Activated CD4-positive, alpha-beta T cell treated with anti-CD3 and anti-CD28 coated beads for 36 hours (primary cell): ENCODE data around the gene MARK3. TPM values are rescaled to one million over a fixed set of nuclear protein-coding genes. Genes with fewer than 3 reads are reported as not detected.

Experiments used
- ATAC-seq: fragments of 200-7000 bp; cut with Tn5 transposase; one replicate; pipeline ENCODE4 v1.10.0; 2021; ENCODE audit warnings: mild to moderate bottlenecking, moderate library complexity
- CTCF ChIA-PET: fragments of 350-600 bp; sonication (Branson Sonifier 250); formaldehyde crosslinking; loops from one replicate; lab custom pipeline; 2021; ENCODE audit warnings: antibody characterized with exemption; lab: Charles Lee
- POLR2A ChIA-PET: fragments of 350-600 bp; sonication (Branson Sonifier 250); formaldehyde crosslinking; loops from one replicate; lab custom pipeline; 2021; ENCODE audit warnings: antibody characterized with exemption, inconsistent platforms; lab: Charles Lee
- DNase-seq: peaks from one replicate; pipeline ENCODE4 v3.0.0-alpha.2; 2020
- H3K27ac Mint-ChIP-seq: one replicate; pipeline ENCODE4 v1.8.0; 2021; ENCODE audit warnings: mixed read lengths
- H3K27me3 Mint-ChIP-seq: one replicate; pipeline ENCODE4 v1.8.0; 2021; ENCODE audit warnings: mixed read lengths
- H3K36me3 Mint-ChIP-seq: one replicate; pipeline ENCODE4 v1.8.0; 2021; ENCODE audit warnings: low read depth, mixed read lengths
- H3K4me1 Mint-ChIP-seq: one replicate; pipeline ENCODE4 v1.8.0; 2021; ENCODE audit warnings: mixed read lengths
- H3K4me3 Mint-ChIP-seq: one replicate; pipeline ENCODE4 v1.8.0; 2021; ENCODE audit warnings: mild to moderate bottlenecking, moderate library complexity, mixed read lengths
- H3K9me3 Mint-ChIP-seq: one replicate; pipeline ENCODE4 v1.8.0; 2021; ENCODE audit warnings: low read depth, mixed read lengths
- intact Hi-C, 2 experiments: fragments of 100-400 bp; cut with DNase I in 1 of 2; cut with micrococcal nuclease in 1 of 2; formaldehyde crosslinking; loops; one replicate each; pipeline versions ENCODE4 v1.14.2 to v1.15.1; 2022 to 2024; cut with DNase I, micrococcal nuclease
- total RNA-seq, 2 experiments: library from RNA; stranded (reverse); gene quantifications; one replicate each; pipeline ENCODE4 v1.2.3, GENCODE V29; 2021

Gene MARK3
- total RNA-seq, 2 experiments from 2014 or later: 57.3 to 64.9 TPM

- Mint-ChIP-seq H3K36me3 (no peaks in the 10 kb centered on the region), H3K9me3 (no peaks in the 10 kb centered on the region), H3K27me3 (no peaks in the 10 kb centered on the region), H3K27ac (no peak overlapping the region), H3K4me3 (no peak overlapping the region), H3K4me1 (no peaks in the 10 kb centered on the region)
- ChIA-PET CTCF (interaction anchor here (0.5 kb wide), 1 partner anchor 56 kb away, joined by 3 read pairs; no protein-coding TSS in a partner anchor), POLR2A (no interaction called here)
- ATAC-seq: no peak
- DNase-seq: no peak
- intact Hi-C loops: no loop called here
Measured at GRCh38 chr14:103540821-103541708, 155.8 kb downstream of the MARK3 start.

- no peaks in the 10 kb centered on the region for H3K36me3 Mint-ChIP-seq
- intact Hi-C loops: no loop called here
- DNase-seq (no peak), ATAC-seq (no peak)
- H3K27ac Mint-ChIP-seq: no peak overlapping the region
- no peaks in the 10 kb centered on the region for H3K27me3 Mint-ChIP-seq
- H3K4me3 Mint-ChIP-seq: no peak overlapping the region
- no peaks in the 10 kb centered on the region for H3K9me3 Mint-ChIP-seq
- POLR2A ChIA-PET: interaction anchor here (1.1 kb wide), 1 partner anchor 10 kb away, joined by 4 read pairs; no protein-coding TSS in a partner anchor
- H3K4me1 Mint-ChIP-seq: no peaks in the 10 kb centered on the region
- CTCF ChIA-PET: interaction anchor here (0.5 to 1.1 kb wide), 2 partner anchors 21 to 56 kb away, joined by 3 to 4 read pairs; no protein-coding TSS in a partner anchor
Measured at GRCh38 chr14:103541709-103542604, 156.7 kb downstream of the MARK3 start.

- CTCF ChIA-PET: interaction anchor here (0.9 to 1.1 kb wide), 2 partner anchors 17 to 22 kb away, joined by 3 to 4 read pairs; no protein-coding TSS in a partner anchor
- POLR2A ChIA-PET: interaction anchor here (1.1 kb wide), 1 partner anchor 10 kb away, joined by 4 read pairs; no protein-coding TSS in a partner anchor
- Mint-ChIP-seq H3K27me3 (no peaks in the 10 kb centered on the region), H3K27ac (no peak overlapping the region), H3K36me3 (no peaks in the 10 kb centered on the region), H3K9me3 (no peaks in the 10 kb centered on the region), H3K4me1 (no peaks in the 10 kb centered on the region), H3K4me3 (no peak overlapping the region)
- intact Hi-C loops: no loop called here
- DNase-seq (no peak), ATAC-seq (no peak)
Measured at GRCh38 chr14:103542605-103543088, 157.4 kb downstream of the MARK3 start.

- no peaks in the 10 kb centered on the region for H3K36me3 Mint-ChIP-seq
- DNase-seq (no peak), ATAC-seq (no peak)
- H3K27me3 Mint-ChIP-seq: no peaks in the 10 kb centered on the region
- no peaks in the 10 kb centered on the region for H3K9me3 Mint-ChIP-seq
- H3K4me3 Mint-ChIP-seq: no peak overlapping the region
- CTCF ChIA-PET: interaction anchor here (0.9 to 1.3 kb wide), 3 partner anchors 17 to 25 kb away, joined by 3 to 4 read pairs (median 3); no protein-coding TSS in a partner anchor
- no peak overlapping the region for H3K27ac Mint-ChIP-seq
- no peaks in the 10 kb centered on the region for H3K4me1 Mint-ChIP-seq
- intact Hi-C loops: no loop called here
- POLR2A ChIA-PET: interaction anchor here (1.1 kb wide), 1 partner anchor 9 kb away, joined by 4 read pairs; no protein-coding TSS in a partner anchor
Measured at GRCh38 chr14:103543140-103543539, 157.9 kb downstream of the MARK3 start.

- no peak overlapping the region for H3K27ac Mint-ChIP-seq
- no peak for ATAC-seq
- CTCF ChIA-PET: interaction anchor here (1.3 kb wide), 1 partner anchor 25 kb away, joined by 3 read pairs; no protein-coding TSS in a partner anchor
Measured at GRCh38 chr14:103543721-103544387, 158.6 kb downstream of the MARK3 start.

GRCh38 chr14:103544388-103545218, 159.4 kb downstream of the MARK3 start:
- no peak for ATAC-seq
- POLR2A ChIA-PET: no interaction called here
- intact Hi-C loops: no loop called here
- peak; percentile 2 for DNase-seq
- no peaks in the 10 kb centered on the region for H3K9me3 Mint-ChIP-seq
- CTCF ChIA-PET: interaction anchor here (0.6 to 1.8 kb wide), 4 partner anchors 26 to 122 kb away, joined by 3 to 5 read pairs (median 4); no protein-coding TSS in a partner anchor
- no peak overlapping the region for H3K27ac Mint-ChIP-seq
- H3K4me1 Mint-ChIP-seq: no peaks in the 10 kb centered on the region
- no peaks in the 10 kb centered on the region for H3K36me3 Mint-ChIP-seq
- no peaks in the 10 kb centered on the region for H3K27me3 Mint-ChIP-seq
- no peak overlapping the region for H3K4me3 Mint-ChIP-seq

More at GRCh38 chr14:103543721-103544387, 158.6 kb downstream of the MARK3 start:
- H3K4me1 Mint-ChIP-seq: no peaks in the 10 kb centered on the region
- intact Hi-C loops: no loop called here
- no peak for DNase-seq
- H3K27me3 Mint-ChIP-seq: no peaks in the 10 kb centered on the region
- no peaks in the 10 kb centered on the region for H3K36me3 Mint-ChIP-seq
- POLR2A ChIA-PET: no interaction called here
- H3K4me3 Mint-ChIP-seq: no peak overlapping the region
- H3K9me3 Mint-ChIP-seq: no peaks in the 10 kb centered on the region

- no peak for DNase-seq
- no peaks in the 10 kb centered on the region for H3K36me3 Mint-ChIP-seq
- H3K27ac Mint-ChIP-seq: no peak overlapping the region
- POLR2A ChIA-PET: no interaction called here
- intact Hi-C loops: no loop called here
- no peak overlapping the region for H3K4me3 Mint-ChIP-seq
- no peak for ATAC-seq
- no peaks in the 10 kb centered on the region for H3K9me3 Mint-ChIP-seq
- H3K27me3 Mint-ChIP-seq: no peaks in the 10 kb centered on the region
- H3K4me1 Mint-ChIP-seq: no peaks in the 10 kb centered on the region
- CTCF ChIA-PET: interaction anchor here (0.6 to 1.8 kb wide), 5 partner anchors 27 to 121 kb away, joined by 3 to 5 read pairs (median 3); no protein-coding TSS in a partner anchor
Measured at GRCh38 chr14:103545219-103545914, 160.2 kb downstream of the MARK3 start.

- Mint-ChIP-seq H3K36me3 (no peaks in the 10 kb centered on the region), H3K27ac (no peak overlapping the region), H3K9me3 (no peaks in the 10 kb centered on the region), H3K4me3 (no peak overlapping the region), H3K27me3 (no peaks in the 10 kb centered on the region), H3K4me1 (no peaks in the 10 kb centered on the region)
- ChIA-PET CTCF (interaction anchor here (0.7 to 1.8 kb wide), 4 partner anchors 28 to 121 kb away, joined by 3 to 5 read pairs (median 3); no protein-coding TSS in a partner anchor), POLR2A (no interaction called here)
- no peak for DNase-seq
- peak; percentile 11 for ATAC-seq
- intact Hi-C loops: loop anchor here (1.0 kb wide), 2 partner anchors 28 to 46 kb away; no protein-coding TSS in a partner anchor
Measured at GRCh38 chr14:103545915-103546651, 160.9 kb downstream of the MARK3 start.
